GM12878 (cell line): ENCODE measurements around the gene GTF3C1. TPM values are rescaled to one million over a fixed set of nuclear protein-coding genes. Genes with fewer than 3 reads are reported as not detected.

Experiments
- ATF7 ChIP-seq: fragments of 450-650 bp; IDR thresholded peaks from 2 replicates; pipeline ENCODE4 v1.6.1; 2016; ENCODE audit warnings: low read depth, mild to moderate bottlenecking
- BHLHE40 ChIP-seq, 2 experiments: fragments of 450-650 bp in 1 of 2; IDR thresholded peaks; 2 replicates each; pipeline ENCODE4 v1.6.1; 2011 to 2017; ENCODE audit warnings: low read depth in 2 of 2, borderline replicate concordance in 1 of 2, improper control_type of control experiment in 1 of 2, low read length in 1 of 2, mild to moderate bottlenecking in 1 of 2
- CEBPB ChIP-seq, 2 experiments: fragments of 150-350 bp in 1 of 2; IDR thresholded peaks; 2 replicates each; pipeline ENCODE4 v1.6.1; 2012 to 2014; ENCODE audit warnings: low read depth in 2 of 2, low read length in 2 of 2, borderline replicate concordance in 1 of 2, inconsistent platforms in 1 of 2
- HDAC2 ChIP-seq: fragments of 200-600 bp; sonication (generic); IDR thresholded peaks from 2 replicates; pipeline ENCODE4 v1.6.1; 2017
- NBN ChIP-seq: fragments of 450-650 bp; IDR thresholded peaks from 2 replicates; pipeline ENCODE4 v1.6.1; 2016
- PAX5 ChIP-seq: IDR thresholded peaks from 2 replicates; pipeline ENCODE4 v1.6.1; 2011; ENCODE audit warnings: low read depth, low read length, borderline replicate concordance
- POLR2AphosphoS5 ChIP-seq: IDR thresholded peaks from 2 replicates; pipeline ENCODE4 v1.6.1; 2011; ENCODE audit warnings: mild to moderate bottlenecking, low read length, inconsistent platforms
- RB1 ChIP-seq: fragments of 450-650 bp; formaldehyde crosslinking; IDR thresholded peaks from 2 replicates; pipeline ENCODE4 v1.6.1; 2017; ENCODE audit warnings: mild to moderate bottlenecking, borderline replicate concordance
- RCOR1 ChIP-seq: conservative IDR thresholded peaks from 2 replicates; pipeline ENCODE4 v1.6.1; 2012; ENCODE audit warnings: low read depth, low read length, improper control_type of control experiment
- SREBF1 ChIP-seq: IDR thresholded peaks from 2 replicates; pipeline ENCODE4 v1.6.1; 2012; ENCODE audit warnings: mild to moderate bottlenecking, low read length
- polyA plus RNA-seq, 11 experiments: library from polyadenylated mRNA; depleted of rRNA in 4 of 11; unstranded in 6 of 11; stranded (reverse) in 5 of 11; fragments of >200 nt; fragmentation: Nextera tagmentation in 4 of 11; fragmentation: Illumina TruSeq in 1 of 11; extraction: Ambion mirVana in 4 of 11; extraction: Trizol in 1 of 11; gene quantifications; 1 replicate in 1 of 11; 2 replicates in 10 of 11; pipeline versions ENCODE4 v1.2.1 to v1.2.3, GENCODE V29; 2011 to 2016; ENCODE audit warnings: inconsistent platforms in 2 of 11, missing spikeins in 2 of 11, low read depth in 1 of 11
- total RNA-seq, 4 experiments: library from RNA; depleted of rRNA in 3 of 4; stranded (reverse); fragments of >200 nt in 3 of 4; fragmentation: Illumina TruSeq in 1 of 4; extraction: Trizol in 1 of 4; gene quantifications; 2 replicates each; pipeline versions ENCODE4 v1.2.1 to v1.2.3, GENCODE V29; 2013 to 2021
- TF ChIP-seq, protein P1 (sequence below): fragments of 450-650 bp; IDR thresholded peaks from 2 replicates; pipeline ENCODE4 v1.6.1; 2014; ENCODE audit warnings: mild to moderate bottlenecking
- TF ChIP-seq, protein P2 (sequence below): IDR thresholded peaks from 2 replicates; pipeline ENCODE4 v1.6.1; 2011; ENCODE audit warnings: borderline replicate concordance, low read depth, mild to moderate bottlenecking, moderate library complexity, mixed read lengths, low read length; ENCODE audit not compliant: insufficient read depth; ENCODE audit errors: extremely low read length
- TF ChIP-seq, protein P3 (sequence below): fragments of 450-650 bp; IDR thresholded peaks from 2 replicates; pipeline ENCODE4 v1.6.1; 2017; ENCODE audit warnings: borderline replicate concordance
- TF ChIP-seq, protein P4 (sequence below): IDR thresholded peaks from 2 replicates; pipeline ENCODE4 v1.6.1; 2012; ENCODE audit warnings: low read depth, low read length, improper control_type of control experiment
- TF ChIP-seq, protein P5 (sequence below): IDR thresholded peaks from 2 replicates; pipeline ENCODE4 v1.6.1; 2011; ENCODE audit warnings: low read depth, low read length, improper control_type of control experiment, borderline replicate concordance
- TF ChIP-seq, protein P6 (sequence below): IDR thresholded peaks from 2 replicates; pipeline ENCODE4 v1.6.1; 2012; ENCODE audit warnings: mild to moderate bottlenecking, low read depth, low read length
- TF ChIP-seq, protein P7 (sequence below): fragments of 150-350 bp; IDR thresholded peaks from 2 replicates; pipeline ENCODE4 v1.6.1; 2016; ENCODE audit warnings: low read depth, low read length

GTF3C1 gene
- total and polyA plus RNA-seq, 10 of the 15 experiments (the other 5 are each of a cell fraction or from before 2014, with no cell fraction given) = 0.98 to 60.9 (median 34.3) TPM

DNA sequence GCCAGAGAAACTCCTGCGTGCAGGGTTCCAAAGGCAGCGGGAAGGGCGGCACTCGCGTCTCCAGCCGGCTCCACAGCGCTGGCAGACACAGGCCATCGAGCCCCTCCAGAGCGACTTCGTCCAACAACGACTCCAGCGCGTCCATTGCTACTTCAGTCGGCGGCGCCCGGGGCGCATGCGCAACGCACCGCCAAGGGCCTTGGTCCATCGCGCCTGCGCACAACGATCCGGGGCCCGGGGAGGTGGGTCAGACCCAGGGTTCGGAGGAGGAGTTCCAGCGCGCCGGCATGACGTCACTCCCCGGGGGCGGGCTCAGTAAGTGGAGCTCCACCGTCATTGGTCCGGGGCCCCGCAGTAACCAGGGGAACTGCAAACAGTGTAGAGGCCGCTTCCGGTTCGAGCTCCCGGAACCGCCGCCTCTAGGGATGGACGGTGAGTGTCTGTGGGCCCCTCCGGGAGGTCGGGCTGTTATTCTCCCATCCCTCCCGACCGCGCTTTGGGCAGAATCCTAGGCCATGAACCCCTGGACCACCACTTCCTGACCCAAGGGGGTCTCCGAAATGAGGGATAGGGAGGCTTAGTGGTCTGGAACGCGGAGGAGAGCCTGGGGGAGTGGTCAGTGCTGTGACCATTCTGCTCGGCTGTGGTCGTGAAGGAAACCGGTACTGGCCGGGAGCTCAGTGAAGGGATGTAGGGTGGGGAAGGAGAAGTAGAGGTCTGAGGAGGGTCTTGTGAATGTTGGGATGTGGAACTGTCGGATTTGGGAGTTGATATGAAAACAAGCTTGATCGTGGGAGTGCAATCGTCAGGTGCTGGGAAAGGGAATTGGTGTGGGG, at the start of gene GTF3C1, which contains the start of gene KATNIP (continued):
- TF ChIP-seq, protein P1, sequence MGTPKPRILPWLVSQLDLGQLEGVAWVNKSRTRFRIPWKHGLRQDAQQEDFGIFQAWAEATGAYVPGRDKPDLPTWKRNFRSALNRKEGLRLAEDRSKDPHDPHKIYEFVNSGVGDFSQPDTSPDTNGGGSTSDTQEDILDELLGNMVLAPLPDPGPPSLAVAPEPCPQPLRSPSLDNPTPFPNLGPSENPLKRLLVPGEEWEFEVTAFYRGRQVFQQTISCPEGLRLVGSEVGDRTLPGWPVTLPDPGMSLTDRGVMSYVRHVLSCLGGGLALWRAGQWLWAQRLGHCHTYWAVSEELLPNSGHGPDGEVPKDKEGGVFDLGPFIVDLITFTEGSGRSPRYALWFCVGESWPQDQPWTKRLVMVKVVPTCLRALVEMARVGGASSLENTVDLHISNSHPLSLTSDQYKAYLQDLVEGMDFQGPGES = peak; percentile 62; the same call in 1 of the 2 replicates
- TF ChIP-seq NBN = peak; percentile 99
- TF ChIP-seq, protein P2, sequence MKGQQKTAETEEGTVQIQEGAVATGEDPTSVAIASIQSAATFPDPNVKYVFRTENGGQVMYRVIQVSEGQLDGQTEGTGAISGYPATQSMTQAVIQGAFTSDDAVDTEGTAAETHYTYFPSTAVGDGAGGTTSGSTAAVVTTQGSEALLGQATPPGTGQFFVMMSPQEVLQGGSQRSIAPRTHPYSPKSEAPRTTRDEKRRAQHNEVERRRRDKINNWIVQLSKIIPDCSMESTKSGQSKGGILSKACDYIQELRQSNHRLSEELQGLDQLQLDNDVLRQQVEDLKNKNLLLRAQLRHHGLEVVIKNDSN = no peak
- no peak for TF ChIP-seq HDAC2
- peak; percentile 42; the same call in 1 of the 2 replicates for TF ChIP-seq RB1
- TF ChIP-seq, protein P3, sequence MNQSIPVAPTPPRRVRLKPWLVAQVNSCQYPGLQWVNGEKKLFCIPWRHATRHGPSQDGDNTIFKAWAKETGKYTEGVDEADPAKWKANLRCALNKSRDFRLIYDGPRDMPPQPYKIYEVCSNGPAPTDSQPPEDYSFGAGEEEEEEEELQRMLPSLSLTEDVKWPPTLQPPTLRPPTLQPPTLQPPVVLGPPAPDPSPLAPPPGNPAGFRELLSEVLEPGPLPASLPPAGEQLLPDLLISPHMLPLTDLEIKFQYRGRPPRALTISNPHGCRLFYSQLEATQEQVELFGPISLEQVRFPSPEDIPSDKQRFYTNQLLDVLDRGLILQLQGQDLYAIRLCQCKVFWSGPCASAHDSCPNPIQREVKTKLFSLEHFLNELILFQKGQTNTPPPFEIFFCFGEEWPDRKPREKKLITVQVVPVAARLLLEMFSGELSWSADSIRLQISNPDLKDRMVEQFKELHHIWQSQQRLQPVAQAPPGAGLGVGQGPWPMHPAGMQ = no peak
- peak in 1 of 2 experiments; percentile 9; a peak in 1 of 4 replicates for TF ChIP-seq BHLHE40 (IDR thresholded peaks at IDR 0.05; ENCODE audit: borderline replicate concordance in 1 of 2, low read depth in 2 of 2, low read length in 1 of 2)
- no peak for TF ChIP-seq RCOR1
- TF ChIP-seq CEBPB (IDR thresholded peaks at IDR 0.05; ENCODE audit: borderline replicate concordance in 1 of 2, low read depth in 2 of 2, low read length in 2 of 2) = no peak
- no peak for TF ChIP-seq SREBF1
- TF ChIP-seq, protein P4, sequence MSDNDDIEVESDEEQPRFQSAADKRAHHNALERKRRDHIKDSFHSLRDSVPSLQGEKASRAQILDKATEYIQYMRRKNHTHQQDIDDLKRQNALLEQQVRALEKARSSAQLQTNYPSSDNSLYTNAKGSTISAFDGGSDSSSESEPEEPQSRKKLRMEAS = no peak
- TF ChIP-seq, protein P5, sequence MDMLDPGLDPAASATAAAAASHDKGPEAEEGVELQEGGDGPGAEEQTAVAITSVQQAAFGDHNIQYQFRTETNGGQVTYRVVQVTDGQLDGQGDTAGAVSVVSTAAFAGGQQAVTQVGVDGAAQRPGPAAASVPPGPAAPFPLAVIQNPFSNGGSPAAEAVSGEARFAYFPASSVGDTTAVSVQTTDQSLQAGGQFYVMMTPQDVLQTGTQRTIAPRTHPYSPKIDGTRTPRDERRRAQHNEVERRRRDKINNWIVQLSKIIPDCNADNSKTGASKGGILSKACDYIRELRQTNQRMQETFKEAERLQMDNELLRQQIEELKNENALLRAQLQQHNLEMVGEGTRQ = no peak
- peak; percentile 99 for TF ChIP-seq ATF7
- TF ChIP-seq, protein P6, sequence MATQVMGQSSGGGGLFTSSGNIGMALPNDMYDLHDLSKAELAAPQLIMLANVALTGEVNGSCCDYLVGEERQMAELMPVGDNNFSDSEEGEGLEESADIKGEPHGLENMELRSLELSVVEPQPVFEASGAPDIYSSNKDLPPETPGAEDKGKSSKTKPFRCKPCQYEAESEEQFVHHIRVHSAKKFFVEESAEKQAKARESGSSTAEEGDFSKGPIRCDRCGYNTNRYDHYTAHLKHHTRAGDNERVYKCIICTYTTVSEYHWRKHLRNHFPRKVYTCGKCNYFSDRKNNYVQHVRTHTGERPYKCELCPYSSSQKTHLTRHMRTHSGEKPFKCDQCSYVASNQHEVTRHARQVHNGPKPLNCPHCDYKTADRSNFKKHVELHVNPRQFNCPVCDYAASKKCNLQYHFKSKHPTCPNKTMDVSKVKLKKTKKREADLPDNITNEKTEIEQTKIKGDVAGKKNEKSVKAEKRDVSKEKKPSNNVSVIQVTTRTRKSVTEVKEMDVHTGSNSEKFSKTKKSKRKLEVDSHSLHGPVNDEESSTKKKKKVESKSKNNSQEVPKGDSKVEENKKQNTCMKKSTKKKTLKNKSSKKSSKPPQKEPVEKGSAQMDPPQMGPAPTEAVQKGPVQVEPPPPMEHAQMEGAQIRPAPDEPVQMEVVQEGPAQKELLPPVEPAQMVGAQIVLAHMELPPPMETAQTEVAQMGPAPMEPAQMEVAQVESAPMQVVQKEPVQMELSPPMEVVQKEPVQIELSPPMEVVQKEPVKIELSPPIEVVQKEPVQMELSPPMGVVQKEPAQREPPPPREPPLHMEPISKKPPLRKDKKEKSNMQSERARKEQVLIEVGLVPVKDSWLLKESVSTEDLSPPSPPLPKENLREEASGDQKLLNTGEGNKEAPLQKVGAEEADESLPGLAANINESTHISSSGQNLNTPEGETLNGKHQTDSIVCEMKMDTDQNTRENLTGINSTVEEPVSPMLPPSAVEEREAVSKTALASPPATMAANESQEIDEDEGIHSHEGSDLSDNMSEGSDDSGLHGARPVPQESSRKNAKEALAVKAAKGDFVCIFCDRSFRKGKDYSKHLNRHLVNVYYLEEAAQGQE = no peak
- no peak for TF ChIP-seq PAX5
- TF ChIP-seq, protein P7, sequence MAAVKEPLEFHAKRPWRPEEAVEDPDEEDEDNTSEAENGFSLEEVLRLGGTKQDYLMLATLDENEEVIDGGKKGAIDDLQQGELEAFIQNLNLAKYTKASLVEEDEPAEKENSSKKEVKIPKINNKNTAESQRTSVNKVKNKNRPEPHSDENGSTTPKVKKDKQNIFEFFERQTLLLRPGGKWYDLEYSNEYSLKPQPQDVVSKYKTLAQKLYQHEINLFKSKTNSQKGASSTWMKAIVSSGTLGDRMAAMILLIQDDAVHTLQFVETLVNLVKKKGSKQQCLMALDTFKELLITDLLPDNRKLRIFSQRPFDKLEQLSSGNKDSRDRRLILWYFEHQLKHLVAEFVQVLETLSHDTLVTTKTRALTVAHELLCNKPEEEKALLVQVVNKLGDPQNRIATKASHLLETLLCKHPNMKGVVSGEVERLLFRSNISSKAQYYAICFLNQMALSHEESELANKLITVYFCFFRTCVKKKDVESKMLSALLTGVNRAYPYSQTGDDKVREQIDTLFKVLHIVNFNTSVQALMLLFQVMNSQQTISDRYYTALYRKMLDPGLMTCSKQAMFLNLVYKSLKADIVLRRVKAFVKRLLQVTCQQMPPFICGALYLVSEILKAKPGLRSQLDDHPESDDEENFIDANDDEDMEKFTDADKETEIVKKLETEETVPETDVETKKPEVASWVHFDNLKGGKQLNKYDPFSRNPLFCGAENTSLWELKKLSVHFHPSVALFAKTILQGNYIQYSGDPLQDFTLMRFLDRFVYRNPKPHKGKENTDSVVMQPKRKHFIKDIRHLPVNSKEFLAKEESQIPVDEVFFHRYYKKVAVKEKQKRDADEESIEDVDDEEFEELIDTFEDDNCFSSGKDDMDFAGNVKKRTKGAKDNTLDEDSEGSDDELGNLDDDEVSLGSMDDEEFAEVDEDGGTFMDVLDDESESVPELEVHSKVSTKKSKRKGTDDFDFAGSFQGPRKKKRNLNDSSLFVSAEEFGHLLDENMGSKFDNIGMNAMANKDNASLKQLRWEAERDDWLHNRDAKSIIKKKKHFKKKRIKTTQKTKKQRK = 0 out of 2 replicates have a peak, but pooled peaks have one; percentile 10
- TF ChIP-seq POLR2AphosphoS5 = peak; percentile 76; the same call in 1 of the 2 replicates
